Measurements from ENCODE around the gene IQCB1.
"Not testable (repeated sequence)": the region's sequence is repeated elsewhere in the genome, so short reads cannot be mapped to it uniquely, and the experiment has no call there.

Gene IQCB1

DNA sequence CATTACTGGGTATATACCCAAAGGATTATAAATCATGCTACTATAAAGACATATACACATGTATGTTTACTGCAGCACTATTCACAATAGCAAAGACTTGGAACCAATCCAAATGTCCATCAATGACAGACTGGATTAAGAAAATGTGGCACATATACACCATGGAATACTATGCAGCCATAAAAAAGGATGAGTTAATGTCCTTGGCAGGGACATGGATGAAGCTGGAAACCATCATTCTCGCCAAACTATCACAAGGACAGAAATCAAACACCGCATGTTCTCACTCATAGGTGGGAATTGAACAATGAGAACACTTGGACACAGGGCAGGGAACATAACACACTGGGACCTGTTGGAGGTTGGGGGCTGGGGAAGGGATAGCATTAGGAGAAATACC is 91.8 kb downstream of the IQCB1 start:
- not testable (repeated sequence) for DNase-seq

DNA sequence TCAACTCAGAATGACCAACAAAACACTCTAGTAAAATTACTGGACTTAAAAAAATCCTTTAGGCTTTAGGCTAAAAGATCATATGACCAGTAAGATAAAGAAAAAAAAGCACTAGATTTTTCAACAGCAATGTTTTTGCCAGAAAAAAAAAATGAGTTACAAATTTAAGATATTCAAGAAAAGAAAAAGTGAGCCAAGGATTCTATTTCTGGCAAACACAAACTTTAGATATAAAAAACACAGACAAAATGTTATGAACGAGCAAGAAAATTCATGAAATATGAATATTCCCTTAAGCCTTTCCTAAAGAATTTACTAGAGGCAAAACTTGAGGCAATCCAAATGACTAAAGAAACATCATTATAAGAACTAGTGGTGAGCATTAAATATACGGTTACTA is 94.0 kb downstream of the IQCB1 start:
- no peak for DNase-seq

GRCh38 chr3:121739902-121740301 is 95.0 kb downstream of the IQCB1 start:
- DNase-seq = no peak

DNA sequence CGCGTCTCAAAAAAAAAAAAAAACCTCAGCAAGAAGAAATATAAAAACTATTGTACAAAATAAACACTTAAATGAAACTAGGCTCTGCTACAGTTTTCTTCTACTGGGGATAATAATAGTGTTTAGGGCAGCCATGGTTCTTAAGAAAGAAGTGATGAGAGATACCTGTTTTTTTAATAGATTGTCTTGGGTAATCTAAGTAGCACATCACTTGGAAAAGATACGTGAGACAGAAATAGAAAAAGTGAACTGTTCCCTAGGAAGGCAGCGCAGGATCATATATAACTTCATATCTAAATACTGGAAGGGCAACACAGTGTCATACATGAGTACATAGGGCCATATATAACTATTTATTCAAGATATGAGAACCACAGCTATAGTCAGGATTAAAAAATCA is 97.2 kb downstream of the IQCB1 start:
- no peak for DNase-seq

GRCh38 chr3:121736112-121736511 is 98.7 kb downstream of the IQCB1 start:
- no peak for DNase-seq

DNA sequence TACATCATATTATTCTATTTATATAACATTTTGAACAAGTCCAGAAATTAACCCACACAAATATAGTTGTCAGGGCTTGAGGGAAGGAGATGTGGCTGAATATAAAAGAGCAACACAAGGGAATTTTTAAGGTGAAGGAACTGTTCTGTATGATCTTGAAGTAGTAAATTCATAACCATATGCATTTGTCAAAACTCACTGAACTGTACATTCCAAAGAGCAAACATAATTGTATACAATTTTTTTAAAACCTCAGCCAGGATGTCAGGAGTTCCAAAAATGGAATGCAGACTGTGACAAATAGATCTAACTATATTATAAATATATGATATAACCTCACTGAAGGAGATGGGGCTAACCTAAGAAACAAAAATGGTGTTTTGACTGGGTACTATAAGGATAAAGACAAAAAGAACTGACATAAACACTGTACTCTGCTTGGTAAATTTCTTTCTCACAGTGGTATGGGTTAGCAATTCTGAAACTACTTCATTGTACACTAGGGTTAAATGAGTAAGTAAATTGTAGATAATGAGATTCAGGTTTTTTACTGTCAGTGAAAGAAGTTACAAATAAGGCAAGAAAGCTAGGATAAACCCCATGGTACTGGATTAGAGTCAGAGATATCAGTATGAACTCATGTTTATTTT is 99.7 kb downstream of the IQCB1 start:
- no peak for DNase-seq

- no peak for DNase-seq
These were observed 103.7 kb downstream of the IQCB1 start for GRCh38 chr3:121730940-121731687.

GRCh38 chr3:121724130-121724529 is 110.7 kb downstream of the IQCB1 start:
- no peak for DNase-seq

DNA sequence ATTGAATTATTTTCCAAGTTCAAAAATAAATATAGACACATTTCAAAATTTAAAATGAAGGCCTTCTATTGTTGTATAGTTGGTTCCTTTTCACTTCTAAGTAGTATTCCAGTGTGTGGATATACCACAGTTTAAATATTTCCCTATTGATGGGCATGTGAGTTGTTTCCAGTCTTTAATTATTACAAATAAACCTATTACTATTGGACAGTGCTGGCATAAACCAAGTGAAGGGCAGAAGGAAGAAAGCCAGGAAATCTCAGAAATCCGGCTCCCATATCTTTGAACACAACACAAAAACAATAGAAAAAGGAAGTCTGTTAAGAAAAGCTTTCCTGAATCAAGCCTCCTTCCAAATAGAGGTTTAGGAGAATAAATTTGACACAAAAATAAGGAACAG is 111.4 kb downstream of the IQCB1 start:
- DNase-seq = no peak

- DNase-seq = no peak
These were observed 112.4 kb downstream of the IQCB1 start for GRCh38 chr3:121722411-121722810.

- no peak for DNase-seq
These were observed 114.7 kb downstream of the IQCB1 start for GRCh38 chr3:121720163-121720562.
